ENCODE measurements around the gene DLG5.

DNA sequence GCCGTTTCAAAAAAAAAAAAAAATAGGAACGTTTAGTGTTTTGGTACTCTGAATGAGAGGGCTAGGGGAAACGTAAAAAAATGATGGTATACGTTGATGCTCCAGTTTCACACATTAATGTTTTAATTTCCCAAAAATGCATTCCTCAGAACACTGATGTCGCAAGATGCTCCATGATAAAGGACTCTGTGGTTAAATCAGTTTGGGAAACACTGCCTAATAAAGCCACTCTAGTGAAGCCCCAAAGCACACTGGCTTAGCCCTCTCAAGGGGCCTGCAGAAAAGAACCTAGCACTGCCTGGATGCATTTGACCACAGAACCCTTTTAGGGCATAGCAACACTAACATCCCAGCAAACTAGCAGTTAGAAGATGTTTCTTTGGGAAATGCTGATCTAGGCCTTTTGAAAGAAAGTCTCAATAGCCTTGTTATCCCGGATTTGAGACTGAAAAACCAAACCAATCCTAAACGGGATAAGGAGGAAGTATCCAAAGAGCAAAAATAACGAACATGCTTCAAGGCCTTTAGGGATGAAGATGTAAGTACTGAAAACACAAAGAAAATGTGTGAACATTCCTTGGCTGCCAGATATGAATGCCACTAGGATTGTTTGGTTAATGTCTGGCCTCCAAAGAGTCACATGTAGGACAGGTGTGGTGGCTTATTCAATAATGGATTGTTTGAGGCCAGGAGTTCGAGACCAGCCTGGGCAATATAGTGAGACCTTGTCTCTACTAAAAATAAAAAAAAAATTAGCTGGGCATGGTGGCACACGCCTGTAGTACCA, 11.0 kb downstream of the DLG5 start:
- TF ChIP-seq TAF1 (IDR thresholded peaks at IDR 0.05; ENCODE audit: borderline replicate concordance, insufficient read depth, low read length) = no peak
- no peak for TF ChIP-seq POLR2AphosphoS5 (IDR thresholded peaks at IDR 0.05; ENCODE audit: low read depth, low read length)
- TF ChIP-seq, protein P1, sequence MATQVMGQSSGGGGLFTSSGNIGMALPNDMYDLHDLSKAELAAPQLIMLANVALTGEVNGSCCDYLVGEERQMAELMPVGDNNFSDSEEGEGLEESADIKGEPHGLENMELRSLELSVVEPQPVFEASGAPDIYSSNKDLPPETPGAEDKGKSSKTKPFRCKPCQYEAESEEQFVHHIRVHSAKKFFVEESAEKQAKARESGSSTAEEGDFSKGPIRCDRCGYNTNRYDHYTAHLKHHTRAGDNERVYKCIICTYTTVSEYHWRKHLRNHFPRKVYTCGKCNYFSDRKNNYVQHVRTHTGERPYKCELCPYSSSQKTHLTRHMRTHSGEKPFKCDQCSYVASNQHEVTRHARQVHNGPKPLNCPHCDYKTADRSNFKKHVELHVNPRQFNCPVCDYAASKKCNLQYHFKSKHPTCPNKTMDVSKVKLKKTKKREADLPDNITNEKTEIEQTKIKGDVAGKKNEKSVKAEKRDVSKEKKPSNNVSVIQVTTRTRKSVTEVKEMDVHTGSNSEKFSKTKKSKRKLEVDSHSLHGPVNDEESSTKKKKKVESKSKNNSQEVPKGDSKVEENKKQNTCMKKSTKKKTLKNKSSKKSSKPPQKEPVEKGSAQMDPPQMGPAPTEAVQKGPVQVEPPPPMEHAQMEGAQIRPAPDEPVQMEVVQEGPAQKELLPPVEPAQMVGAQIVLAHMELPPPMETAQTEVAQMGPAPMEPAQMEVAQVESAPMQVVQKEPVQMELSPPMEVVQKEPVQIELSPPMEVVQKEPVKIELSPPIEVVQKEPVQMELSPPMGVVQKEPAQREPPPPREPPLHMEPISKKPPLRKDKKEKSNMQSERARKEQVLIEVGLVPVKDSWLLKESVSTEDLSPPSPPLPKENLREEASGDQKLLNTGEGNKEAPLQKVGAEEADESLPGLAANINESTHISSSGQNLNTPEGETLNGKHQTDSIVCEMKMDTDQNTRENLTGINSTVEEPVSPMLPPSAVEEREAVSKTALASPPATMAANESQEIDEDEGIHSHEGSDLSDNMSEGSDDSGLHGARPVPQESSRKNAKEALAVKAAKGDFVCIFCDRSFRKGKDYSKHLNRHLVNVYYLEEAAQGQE (IDR thresholded peaks at IDR 0.05; ENCODE audit: insufficient read depth in 1 of 2, low read depth in 2 of 2, low read length in 2 of 2) = no peak
- TF ChIP-seq SIN3A (IDR thresholded peaks at IDR 0.05; ENCODE audit: borderline replicate concordance, insufficient read depth, low read length) = no peak

All from PFSK-1 (cell line).